HG02870 (cell line): ENCODE results near the gene TLE6.
"Not testable (repeated sequence)": the region's sequence is repeated elsewhere in the genome, so short reads cannot be mapped to it uniquely, and the experiment has no call there.

Experiments
- ATAC-seq: cut with Tn5 transposase; IDR thresholded peaks from one replicate; pipeline ENCODE4 v1.9.1; 2021; ENCODE audit warnings: mild to moderate bottlenecking, moderate library complexity; ENCODE audit not compliant: unreplicated experiment

TLE6 gene

GRCh38 chr19:3001235-3001800 lies 24.0 kb downstream of the TLE6 start:
- no peak for ATAC-seq

GRCh38 chr19:3003046-3003445 lies 25.7 kb downstream of the TLE6 start:
- no peak for ATAC-seq

DNA sequence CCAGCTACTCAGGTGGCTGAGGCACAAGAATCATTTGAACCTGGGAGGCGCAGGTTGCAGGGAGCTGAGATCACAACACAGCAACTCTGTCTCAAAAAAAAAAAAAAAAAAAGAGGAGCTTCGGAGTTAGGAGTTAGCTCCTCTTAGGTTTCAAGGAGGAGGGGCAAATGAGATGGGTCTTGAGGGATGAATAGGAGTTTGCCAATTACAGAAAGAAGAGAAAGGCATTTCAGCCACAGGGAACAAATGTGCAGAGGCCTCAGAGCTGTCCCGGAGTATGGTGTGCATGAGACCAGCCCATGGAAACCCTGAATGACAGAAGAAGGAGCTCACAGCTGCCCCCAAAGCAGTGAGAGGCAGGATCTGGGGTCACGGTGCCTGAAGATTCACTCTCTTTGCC lies 27.2 kb downstream of the TLE6 start:
- no peak for ATAC-seq

DNA sequence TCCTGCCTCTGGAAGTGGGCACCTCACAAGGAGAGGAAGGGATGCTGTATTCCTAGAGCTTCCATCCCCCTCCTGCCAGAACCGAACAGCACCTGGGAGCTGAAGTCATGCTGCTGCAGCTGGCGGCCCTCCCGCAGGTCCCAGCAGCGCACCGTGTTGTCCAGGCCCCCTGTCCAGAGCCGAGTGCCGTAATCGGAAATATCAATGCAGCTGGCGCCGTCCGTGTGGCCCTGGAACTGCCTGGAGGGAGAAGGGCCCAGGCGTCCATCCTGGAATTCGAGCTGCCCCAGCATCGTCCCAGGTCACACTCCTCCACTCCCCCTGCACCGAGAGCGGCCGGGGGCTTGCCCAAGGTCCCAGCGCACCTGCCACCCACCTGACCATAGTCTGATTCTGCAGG lies 28.0 kb downstream of the TLE6 start:
- ATAC-seq = no peak

DNA sequence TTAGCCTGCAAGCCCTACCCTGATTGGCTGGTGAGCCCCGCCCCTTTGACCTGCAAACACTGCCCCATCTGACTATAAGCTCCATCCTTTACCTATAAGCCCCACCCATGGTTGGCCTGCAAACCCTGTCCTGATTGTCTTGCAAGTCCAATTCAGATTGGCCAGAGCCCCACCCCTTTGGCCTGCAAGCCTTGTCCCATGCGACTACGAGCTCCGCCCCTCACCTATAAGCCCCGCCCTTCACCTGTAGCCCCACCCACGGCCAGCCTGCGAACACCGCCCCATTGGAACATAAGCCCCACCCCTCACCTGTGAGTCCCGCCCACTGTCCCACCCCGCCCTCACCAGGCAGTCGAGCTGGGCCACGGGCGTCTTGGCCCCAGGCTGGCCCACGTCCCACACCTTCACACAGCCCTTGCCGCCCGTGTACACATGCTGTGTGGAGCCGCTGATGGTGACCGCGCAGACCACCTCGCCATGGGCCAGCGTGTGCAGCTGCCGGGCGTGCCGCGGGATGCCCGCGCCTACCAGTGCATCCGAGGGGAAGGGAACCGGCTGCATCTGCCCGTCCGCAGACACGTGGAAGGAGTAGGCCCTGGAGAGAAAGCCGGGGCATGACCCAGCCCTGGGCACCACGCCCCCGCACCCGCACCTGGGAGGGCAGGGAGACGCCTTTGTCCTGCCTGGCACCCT lies 28.9 kb downstream of the TLE6 start:
- ATAC-seq = no peak

DNA sequence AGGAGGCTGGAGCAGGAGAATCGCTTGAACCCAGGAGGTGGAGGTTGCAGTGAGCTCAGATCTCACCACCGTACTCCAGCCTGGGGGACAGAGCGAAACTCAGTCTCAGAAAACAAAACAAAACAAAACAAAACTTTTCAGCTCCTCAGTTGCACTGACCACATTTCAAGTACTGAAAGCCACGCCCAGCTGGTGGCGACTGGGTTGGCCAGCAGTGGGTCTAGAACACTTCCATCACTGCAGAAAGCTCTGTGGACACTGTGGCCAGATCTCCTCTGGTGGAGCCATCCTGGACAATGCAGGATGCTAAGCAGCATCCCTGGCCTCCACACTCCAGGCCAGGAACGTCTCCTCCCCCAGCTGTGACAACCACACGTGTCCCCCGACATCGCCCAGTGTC lies 30.6 kb downstream of the TLE6 start:
- no peak for ATAC-seq

DNA sequence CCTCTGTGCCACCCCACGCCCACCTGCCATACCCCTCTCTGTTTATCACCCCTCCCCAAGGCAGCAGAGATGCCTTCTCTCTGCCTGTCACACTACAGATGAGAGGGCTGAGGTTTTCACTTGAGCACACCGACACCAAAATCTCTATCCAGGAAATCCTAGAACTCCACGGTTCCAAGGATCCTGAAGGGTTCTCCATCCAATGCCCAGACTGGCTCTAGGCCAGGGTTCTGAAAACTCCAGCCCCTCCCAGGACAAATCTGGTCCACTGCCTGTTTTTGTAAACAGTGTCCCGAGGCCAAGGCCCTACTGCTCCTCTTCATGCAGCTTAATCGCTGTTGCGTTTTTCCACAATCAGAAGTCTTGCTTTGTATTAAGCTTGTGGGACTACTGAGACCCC lies 31.6 kb downstream of the TLE6 start:
- ATAC-seq = no peak

DNA sequence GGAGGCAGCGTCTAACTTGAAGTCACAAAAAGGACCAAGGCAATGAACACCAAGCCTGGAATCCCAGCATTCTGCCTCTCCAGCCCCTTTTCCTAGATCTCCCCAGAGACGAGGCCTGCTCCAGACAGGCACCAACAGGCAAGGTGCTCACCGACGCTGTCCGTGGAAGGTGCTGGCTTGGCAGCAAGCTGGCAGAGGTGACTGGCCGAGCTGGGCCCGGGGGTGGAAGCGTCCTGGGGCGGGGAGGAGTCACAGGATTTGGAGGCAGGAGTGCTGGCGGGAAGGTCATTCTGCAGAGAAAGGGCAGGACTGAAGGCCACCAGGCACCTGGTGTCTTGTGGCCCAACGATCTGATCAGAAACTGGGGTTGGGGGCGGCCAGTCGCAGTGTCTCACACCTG lies 33.5 kb downstream of the TLE6 start:
- no peak for ATAC-seq

DNA sequence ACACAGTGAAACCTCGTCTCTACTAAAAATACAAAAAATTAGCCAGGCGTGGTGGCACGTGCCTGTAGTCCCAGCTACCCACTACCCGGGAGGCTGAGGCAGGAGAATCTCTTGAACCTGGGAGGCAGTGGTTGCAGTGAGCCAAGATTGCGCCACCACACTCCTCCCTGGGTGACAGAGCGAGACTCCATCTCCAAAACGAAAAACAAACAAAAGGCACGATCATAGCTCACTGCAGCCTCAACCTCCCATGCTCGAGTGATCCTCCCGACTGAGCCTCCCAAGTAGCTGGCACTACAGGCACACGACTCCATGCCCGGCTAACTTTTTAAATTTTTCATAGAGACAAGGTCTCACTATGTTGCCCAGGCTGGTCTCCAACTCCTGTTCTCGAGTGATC lies 34.7 kb downstream of the TLE6 start:
- ATAC-seq = not testable (repeated sequence)

DNA sequence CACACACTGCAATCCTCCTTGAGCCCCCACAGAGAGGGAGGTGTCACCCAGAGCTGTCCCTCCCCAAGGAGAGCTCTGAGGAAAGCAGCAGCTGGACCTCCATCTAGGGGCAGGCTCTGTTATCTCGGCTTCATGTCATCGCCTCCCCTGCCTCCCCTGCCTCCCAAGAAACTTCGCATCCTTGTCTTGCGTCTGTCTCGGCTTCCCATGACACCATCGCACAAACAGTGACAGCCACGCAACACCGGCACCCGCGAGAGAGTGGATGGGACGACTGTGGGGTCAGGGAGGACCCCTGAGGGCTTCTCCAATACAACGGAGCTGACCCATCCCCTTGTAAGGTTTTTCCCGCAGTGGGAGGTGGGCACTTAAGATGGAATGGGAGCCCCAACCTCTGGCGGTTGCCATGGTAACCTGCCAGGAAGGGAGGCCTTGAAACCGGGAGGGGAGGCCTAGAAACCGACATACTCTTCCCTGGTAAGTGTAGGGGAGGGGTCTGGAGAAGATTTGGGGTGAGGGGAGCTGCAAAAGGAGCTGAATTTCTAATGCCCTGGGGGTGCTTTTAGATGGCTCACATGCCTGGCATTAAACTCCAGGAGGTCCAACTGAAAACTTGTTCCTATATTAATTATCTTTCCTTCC lies 35.4 kb downstream of the TLE6 start:
- no peak for ATAC-seq

DNA sequence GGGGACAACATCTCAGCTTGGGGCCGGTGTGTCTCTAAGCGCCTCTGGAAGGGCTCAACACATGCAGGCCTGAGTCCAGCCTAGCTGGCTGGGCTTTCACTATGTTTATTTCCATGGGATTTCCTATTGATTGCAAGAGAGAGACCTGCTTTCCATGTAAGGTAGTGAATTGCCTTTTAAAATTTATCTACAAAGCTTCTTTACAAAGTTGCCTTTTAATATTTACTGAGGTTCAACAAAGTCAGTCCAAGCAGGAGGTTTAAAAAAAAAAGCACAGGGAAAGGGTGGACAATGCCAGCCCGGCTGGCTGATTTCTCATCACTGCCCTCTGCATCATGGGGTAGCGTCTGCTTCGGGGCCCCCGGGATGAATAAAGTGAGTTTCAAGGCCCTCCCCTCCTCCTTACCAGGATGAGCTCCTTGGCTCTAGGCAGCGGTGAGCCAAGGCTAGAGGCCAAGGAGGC lies 35.9 kb downstream of the TLE6 start:
- no peak for ATAC-seq

DNA sequence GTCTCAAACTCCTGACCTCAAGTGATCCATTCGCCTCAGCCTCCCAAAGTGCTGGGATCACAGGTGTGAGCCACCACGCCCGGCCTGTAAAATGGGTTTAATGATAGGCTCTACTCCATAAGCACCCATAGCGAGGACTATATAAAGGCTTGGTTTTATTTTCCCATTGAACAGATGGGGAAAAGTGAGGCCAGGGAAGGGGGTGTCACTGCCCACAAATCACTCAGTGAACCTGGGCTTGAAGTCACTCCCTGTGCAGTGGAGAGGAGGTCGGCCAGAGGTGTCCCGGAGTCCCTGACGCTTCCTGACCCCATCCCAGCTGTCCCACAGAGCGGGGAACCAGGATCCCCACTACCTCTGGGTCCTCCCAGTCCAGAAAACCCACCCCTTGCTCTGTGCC lies 36.8 kb downstream of the TLE6 start:
- no peak for ATAC-seq

DNA sequence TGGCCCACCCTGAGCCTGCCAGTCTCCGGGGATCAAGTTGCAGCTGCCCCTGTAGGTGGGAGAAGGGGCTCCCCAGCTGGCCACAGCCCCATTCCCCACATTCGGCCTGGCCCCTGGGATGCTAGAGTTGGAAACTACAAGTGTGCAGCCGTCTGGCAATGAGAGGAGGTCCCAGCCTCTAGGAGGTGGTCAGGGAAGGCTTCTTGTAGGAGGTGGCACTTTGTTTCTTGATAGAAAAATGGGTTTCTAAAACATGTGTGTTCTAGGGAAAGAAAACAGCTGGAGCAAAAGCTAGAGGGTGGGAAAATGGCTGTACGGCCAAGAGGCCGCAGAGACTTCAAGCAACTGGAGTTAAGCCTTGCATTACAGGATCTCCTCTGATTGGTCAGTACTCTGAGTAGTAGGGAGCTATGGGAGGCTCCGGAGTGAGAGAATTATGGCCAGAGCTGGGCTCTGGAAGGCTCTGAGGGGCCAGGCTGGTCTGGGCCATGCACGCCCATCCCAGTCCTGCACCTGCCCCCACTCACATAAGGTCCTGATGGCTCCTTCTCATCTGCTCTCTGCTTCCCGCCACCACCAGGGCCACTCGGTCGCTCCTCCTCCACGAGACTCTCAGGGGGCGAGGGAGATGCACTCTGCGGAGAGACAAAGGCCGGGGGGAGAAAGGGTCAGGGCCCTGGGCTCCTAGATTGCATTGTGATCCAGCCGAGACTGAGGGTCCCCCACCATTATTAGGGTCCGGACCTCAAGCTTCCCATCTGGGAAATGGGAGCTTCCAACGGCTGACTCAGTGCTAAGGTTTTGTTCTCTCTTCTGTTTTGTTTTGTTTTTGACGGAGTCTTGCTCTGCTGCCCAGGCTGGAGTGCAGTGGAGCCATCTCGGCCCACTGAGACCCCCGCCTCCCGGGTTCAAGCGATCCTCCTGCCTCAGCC lies 38.0 kb downstream of the TLE6 start:
- no peak for ATAC-seq

- no peak for ATAC-seq
These were observed 40.6 kb downstream of the TLE6 start for GRCh38 chr19:3017923-3018322.

- ATAC-seq = no peak
These were observed 42.0 kb downstream of the TLE6 start for GRCh38 chr19:3019211-3019854.

DNA sequence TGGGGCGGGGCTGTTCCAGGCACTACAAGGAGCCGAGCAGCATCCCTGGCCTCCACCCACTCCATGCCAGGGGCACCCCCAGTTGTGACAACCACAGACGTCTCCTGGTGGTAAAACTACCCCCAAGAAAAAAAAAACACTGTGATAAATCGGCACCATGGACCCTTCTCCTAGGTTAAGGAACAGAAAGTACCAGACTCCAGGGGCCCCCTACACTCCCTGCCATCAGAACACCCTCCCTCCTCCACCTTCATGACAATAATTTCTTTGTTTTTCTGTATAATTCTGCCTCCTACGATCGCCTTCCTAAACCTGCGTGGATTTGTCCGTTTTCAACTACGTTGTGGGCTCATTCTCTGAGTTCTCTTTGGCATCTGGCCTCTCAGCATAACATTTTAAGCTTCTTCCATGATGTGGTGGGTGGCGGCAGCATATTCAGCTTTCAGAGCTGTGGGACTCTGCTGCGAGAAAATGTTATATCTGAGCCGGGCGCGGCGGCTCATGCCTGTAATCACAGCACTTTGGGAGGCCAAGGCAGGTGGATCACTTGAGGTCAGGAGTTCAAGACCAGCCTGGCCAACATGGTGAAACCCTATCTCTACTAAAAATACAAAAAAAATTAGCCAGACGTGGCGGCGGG lies 43.1 kb downstream of the TLE6 start:
- no peak for ATAC-seq

GRCh38 chr19:3024509-3024869 lies 47.1 kb downstream of the TLE6 start:
- ATAC-seq = no peak

- no peak for ATAC-seq
These were observed 47.6 kb downstream of the TLE6 start for GRCh38 chr19:3024870-3025548.

DNA sequence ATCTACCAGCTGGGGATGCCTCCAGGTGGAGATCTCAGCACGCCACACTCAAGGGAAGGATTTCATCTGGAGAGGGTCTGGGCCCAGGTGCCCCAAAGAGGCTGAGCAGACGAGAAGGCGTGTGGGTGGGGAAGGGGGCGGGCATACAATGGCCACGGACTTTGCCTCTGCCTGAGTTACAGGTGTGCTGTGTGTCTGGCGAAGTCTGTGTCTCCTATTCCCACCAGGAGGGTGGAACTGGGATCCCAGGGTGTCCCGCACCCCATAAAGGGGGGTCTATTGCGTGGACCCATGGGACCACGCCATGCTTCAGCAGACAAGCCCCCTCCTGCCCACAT lies 48.2 kb downstream of the TLE6 start:
- ATAC-seq = no peak

GRCh38 chr19:3026768-3027167 lies 49.4 kb downstream of the TLE6 start:
- ATAC-seq = no peak
